T-helper 2 cell treated with Interferon-gamma antibody and Interleukin-4, amounts not matched to agents 100 ng/mL and 5 ng/mL, for 36 hours (primary cell): ENCODE data around the gene CD68. TPM values are rescaled to one million over a fixed set of nuclear protein-coding genes. Genes with fewer than 3 reads are reported as not detected.

ENCODE experiments used
- intact Hi-C: fragments of 100-400 bp; cut with micrococcal nuclease; formaldehyde crosslinking; loops from one replicate; pipeline ENCODE4 v1.15.1; 2023
- total RNA-seq: library from RNA; stranded (reverse); gene quantifications from 2 replicates; pipeline ENCODE4 v1.2.3, GENCODE V29; 2022

CD68 gene
- total RNA-seq, 1 donor from 2014 or later: 9.4 TPM

DNA sequence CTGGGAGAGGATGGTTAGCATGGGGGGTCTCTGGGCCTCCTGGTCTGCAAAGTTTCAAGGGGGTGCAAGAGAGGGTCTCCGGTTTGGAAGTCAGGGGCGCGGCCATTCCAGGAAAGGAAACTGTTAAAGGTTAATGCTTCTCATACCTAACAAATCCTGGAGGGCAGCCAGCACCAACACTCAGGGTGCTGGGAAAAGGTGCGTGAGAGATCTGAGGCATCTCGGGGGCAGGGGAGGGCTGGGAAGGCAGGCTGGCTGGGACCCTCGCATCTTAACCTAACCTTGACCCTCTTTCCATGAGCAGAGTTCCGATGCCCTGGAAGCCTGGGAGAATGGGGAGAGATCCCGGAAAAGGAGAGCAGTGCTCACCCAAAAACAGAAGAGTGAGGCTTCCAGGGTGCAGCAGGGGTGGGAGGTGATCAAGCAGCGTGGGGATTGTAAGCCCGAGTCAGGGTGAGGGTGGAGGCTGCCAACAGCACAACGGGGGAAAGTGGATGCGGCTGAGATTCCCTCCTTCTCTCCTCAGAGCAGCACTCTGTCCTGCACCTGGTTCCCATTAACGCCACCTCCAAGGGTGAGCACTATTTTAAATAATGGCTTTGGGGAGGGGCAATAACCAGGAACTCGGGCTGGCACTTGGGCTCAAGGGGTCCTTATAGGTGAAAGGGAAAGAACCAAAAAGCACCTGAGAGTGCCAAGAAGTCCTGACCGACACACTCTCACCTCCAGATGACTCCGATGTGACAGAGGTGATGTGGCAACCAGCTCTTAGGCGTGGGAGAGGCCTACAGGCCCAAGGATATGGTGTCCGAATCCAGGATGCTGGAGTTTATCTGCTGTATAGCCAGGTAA is 19.9 kb upstream of the CD68 start:
- intact Hi-C loops: loop anchor here (2.0 kb wide), 1 partner anchor 75 kb away; the partner anchor contains the start of gene POLR2A

DNA sequence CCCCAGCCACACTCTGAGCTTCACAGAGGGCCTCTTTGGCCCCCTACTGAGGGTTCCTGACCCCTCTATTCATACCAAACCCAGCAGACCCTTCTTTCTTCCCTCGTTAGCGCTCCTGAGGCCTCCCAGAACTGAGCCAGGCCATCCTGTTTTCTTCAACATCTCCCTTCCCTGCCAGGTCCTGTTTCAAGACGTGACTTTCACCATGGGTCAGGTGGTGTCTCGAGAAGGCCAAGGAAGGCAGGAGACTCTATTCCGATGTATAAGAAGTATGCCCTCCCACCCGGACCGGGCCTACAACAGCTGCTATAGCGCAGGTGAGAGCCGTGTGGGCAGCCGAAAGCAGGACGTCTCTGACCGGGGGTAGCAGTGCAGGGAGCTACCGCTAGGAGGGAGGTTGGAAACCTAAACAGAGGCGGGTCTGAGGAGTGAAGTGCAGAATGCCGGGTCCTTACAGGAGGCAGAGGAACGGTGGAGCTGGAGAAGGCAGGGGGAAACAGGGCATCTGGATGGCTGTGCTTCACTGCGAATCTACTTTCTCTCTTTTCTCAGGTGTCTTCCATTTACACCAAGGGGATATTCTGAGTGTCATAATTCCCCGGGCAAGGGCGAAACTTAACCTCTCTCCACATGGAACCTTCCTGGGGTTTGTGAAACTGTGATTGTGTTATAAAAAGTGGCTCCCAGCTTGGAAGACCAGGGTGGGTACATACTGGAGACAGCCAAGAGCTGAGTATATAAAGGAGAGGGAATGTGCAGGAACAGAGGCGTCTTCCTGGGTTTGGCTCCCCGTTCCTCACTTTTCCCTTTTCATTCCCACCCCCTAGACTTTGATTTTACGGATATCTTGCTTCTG is 19.0 kb upstream of the CD68 start:
- intact Hi-C loops: loop anchor here (1.0 to 2.0 kb wide), 8 partner anchors 12 to 204 kb away; partner anchors contain the start of genes POLR2A and TMEM256

DNA sequence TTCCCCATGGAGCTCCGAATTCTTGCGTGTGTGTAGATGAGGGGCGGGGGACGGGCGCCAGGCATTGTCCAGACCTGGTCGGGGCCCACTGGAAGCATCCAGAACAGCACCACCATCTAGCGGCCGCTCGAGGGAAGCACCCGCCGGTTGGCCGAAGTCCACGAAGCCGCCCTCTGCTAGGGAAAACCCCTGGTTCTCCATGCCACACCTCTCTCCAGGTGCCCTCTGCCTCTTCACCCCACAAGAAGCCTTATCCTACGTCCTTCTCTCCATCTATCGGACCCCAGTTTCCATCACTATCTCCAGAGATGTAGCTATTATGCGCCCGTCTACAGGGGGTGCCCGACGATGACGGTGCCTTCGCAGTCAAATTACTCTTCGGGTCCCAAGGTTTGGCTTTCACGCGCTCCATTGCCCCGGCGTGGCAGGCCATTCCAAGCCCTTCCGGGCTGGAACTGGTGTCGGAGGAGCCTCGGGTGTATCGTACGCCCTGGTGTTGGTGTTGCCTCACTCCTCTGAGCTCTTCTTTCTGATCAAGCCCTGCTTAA is 18.3 kb upstream of the CD68 start:
- intact Hi-C loops: loop anchor here (1.0 to 2.0 kb wide), 8 partner anchors 11 to 205 kb away; partner anchors contain the start of genes POLR2A and TMEM256

DNA sequence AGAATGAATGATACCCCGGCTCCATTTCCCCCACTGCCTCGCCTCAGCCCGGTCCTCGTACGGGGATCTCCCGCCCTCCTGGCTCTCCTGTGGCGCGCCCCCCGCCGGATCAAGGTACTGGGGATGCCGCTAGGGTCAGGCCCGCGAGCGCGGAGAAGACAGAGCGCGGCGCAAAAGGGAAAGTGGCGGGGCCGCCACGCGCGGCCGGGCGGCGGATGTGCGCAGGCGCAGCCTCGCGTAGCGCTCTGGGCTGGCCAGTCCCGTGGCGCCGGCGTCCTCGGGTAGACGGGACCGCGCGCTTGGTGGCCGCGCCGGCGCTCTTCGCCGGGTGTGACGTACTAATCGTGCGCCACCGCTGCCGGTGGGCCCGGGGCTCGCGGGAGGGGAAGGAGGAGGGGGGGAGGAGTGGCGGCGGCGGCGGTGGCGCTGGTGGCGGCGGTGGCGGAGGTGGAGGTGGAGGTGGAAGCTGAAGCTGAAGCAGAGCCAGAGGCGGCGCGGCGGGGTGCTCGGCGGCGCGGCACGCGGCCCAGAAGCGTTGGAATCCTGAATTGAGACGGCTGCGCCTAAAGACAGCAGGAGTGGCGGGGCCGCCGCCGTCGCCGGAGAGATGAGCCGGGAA is 17.7 kb upstream of the CD68 start, which contains the start of gene SENP3:
Gene SENP3, plus strand, starts transcription at position 331 of the 619 bp plus-strand sequence. CDS start 1,158 bp downstream, outside the sequence.
- intact Hi-C loops: loop anchor here (1.0 to 2.0 kb wide), 8 partner anchors 11 to 205 kb away; partner anchors contain the start of genes POLR2A and TMEM256

- intact Hi-C loops: no loop called here
These were observed 17.2 kb upstream of the CD68 start for GRCh38 chr17:7562208-7562605.

DNA sequence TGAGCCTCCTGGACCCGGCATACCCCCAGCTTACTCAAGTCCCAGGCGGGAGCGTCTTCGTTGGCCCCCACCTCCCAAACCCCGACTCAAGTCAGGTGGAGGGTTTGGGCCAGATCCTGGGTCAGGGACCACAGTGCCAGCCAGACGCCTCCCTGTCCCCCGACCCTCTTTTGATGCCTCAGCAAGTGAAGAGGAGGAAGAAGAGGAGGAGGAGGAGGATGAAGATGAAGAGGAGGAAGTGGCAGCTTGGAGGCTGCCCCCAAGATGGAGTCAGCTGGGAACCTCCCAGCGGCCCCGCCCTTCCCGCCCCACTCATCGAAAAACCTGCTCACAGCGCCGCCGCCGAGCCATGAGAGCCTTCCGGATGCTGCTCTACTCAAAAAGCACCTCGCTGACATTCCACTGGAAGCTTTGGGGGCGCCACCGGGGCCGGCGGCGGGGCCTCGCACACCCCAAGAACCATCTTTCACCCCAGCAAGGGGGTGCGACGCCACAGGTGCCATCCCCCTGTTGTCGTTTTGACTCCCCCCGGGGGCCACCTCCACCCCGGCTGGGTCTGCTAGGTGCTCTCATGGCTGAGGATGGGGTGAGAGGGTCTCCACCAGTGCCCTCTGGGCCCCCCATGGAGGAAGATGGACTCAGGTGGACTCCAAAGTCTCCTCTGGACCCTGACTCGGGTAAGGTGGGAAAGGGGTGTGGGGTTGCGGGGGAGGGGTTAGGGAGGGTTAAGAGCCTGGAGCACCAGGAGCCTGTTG is 16.1 kb upstream of the CD68 start:
- intact Hi-C loops: no loop called here

DNA sequence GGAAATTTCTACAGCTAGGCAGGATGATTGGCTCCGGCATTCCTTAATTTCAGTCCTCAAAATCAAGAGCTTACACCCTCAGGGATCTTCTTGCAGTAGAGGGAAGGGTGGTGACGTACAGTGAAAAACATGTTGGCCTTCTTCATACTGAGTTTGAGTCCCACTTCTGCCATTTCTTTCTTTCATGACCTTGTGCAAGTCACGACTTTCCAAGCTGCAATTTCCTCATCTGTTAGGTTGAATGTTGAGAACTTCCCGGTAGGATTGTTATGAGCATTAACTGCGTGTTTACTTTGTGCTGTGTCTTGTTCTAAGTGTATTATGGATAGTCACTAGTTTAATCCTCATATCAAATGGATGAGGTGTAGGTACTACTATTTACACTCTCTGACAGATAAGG is 9.9 kb upstream of the CD68 start:
- intact Hi-C loops: no loop called here

GRCh38 chr17:7570351-7570750 is 9.1 kb upstream of the CD68 start:
- intact Hi-C loops: loop anchor here (5.0 kb wide), 1 partner anchor 263 kb away; the partner anchor contains the start of gene EIF5A

DNA sequence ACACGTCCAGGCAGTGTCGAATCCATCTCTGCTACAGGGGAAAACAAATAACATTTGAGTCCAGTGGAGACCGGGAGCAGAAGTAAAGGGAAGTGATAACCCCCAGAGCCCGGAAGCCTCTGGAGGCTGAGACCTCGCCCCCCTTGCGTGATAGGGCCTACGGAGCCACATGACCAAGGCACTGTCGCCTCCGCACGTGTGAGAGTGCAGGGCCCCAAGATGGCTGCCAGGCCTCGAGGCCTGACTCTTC is 7.2 kb upstream of the CD68 start:
- intact Hi-C loops: loop anchor here (1.0 to 5.0 kb wide), 9 partner anchors 11 to 333 kb away; partner anchors contain the start of genes EIF5A, ELP5, MPDU1 and PHF23

GRCh38 chr17:7572588-7573323 is 6.7 kb upstream of the CD68 start:
- intact Hi-C loops: loop anchor here (1.0 to 5.0 kb wide), 10 partner anchors 11 to 334 kb away; partner anchors contain the start of genes EIF5A, ELP5, MPDU1 and PHF23

GRCh38 chr17:7573324-7574080 is 5.9 kb upstream of the CD68 start:
- intact Hi-C loops: loop anchor here (1.0 to 5.0 kb wide), 5 partner anchors 89 to 335 kb away; partner anchors contain the start of genes EIF5A, ELP5, PHF23 and POLR2A

GRCh38 chr17:7574176-7574953 is 5.1 kb upstream of the CD68 start:
- intact Hi-C loops: loop anchor here (5.0 kb wide), 1 partner anchor 267 kb away; the partner anchor contains the start of gene EIF5A

DNA sequence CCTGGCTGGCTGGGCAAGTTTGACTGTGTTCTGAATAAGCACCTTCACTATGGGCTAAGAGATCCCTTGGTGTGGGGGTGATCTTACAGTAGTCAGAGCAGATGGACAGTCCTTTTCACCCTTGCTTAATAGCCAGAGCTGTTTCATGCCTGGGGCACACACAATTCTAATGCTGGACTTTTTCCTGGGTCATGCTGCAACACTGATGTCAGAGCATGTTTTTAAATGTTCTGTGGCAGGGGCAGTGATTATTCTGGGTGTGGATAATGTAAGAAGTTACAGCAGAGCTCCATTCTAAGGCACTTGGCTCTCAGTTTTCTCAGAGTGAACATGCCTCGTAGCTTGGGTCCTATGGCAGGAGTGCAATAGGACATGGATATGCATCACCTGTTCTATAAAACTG is 4.0 kb upstream of the CD68 start:
- intact Hi-C loops: no loop called here

DNA sequence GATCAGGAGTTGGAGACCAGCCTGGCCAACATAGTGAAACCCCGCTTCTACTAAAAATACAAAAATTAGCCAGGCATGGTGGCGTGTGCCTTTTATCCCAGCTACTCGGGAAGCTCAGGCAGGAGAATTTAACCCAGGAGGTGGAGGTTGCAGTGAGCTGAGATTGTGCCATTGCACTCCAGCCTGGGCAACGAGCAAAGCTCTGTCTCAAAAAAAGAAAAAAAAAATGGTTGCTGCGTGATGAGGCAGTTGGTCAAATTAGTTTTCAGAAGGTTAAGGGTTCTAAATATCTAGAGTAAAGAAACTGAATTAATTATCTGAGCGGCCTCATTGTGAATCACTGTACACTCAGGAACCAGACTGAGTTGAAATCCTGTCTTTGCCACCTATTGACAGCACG is 3.5 kb upstream of the CD68 start:
- intact Hi-C loops: no loop called here

GRCh38 chr17:7576432-7576937 is 3.0 kb upstream of the CD68 start:
- intact Hi-C loops: no loop called here

GRCh38 chr17:7577327-7578199 is 1.9 kb upstream of the CD68 start:
- intact Hi-C loops: no loop called here
